GM11168 (cell line): Measurements from ENCODE around the gene SMURF1.

ENCODE experiments used
- in situ Hi-C: fragments of 300-500 bp; cut with MboI; formaldehyde crosslinking; loops from one replicate; pipeline ENCODE4 v1.12.0; 2022; ENCODE audit warnings: low sequenced_read_pairs; ENCODE audit not compliant: unreplicated experiment

The SMURF1 gene

DNA sequence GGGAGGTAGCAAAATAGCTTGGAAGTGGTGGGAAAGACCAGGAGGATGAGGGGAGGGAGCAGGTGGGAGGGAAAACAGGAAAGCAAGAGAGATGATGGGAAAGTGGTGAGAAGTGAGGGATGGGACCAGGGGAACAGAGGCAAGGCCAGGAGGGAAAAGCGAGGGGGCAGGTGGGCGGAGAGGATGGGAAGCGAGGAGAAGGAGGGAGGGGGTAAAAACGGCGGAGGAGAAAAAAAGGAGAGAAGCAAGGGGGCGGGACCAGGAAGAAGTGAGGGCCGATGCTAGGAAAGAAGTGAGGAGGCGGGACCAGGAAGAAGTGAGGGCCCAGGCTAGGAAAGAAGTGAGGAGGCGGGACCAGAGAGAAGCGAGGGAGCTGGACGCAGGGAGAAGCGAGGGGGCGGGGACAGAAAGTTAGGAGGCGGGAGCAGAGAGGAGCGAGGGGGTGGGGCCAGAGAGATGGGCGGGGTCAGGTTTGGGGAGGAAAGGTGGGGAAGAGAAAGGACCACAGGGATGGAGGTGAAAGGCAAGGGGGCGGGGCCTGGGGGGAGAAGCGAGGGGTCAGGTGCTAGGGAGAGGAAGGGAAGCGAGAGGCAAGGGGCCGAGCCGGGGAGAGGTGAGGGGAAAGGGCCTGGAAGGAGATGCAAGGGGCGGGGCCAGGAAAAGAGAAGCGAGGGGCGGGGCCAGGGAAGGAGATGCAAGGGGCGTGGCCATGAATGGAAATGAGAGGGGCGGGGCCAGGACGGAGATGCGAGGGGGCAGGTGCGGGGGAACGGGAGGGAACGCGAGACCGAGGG is 984 bp downstream of the SMURF1 start:
- in situ Hi-C loops, result no loop called here

- in situ Hi-C loops, result no loop called here
Observed at GRCh38 chr7:99141841-99142726, 1.8 kb downstream of the SMURF1 start.

GRCh38 chr7:99141334-99141733 is 2.6 kb downstream of the SMURF1 start:
- in situ Hi-C loops, result no loop called here

DNA sequence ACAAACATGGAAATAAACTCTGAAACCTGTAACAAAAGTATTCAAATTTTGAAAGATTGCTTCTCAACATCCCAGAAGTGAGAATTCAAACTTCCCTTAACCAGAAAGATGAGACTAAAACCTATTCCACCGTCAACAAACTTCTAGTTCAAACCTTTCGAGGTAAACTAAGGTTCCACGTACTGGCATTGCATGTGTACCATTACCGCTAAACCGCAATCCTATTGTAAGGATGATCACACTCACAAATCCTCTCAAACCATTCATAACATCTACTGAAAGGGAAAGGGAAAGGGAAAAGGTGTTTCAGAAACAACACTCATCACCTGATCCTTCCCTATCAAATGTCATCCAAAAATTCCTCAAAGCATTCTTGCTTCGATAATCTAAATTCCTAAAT is 3.1 kb downstream of the SMURF1 start:
- in situ Hi-C loops, result no loop called here

GRCh38 chr7:99139036-99139435 is 4.9 kb downstream of the SMURF1 start:
- in situ Hi-C loops, result no loop called here

DNA sequence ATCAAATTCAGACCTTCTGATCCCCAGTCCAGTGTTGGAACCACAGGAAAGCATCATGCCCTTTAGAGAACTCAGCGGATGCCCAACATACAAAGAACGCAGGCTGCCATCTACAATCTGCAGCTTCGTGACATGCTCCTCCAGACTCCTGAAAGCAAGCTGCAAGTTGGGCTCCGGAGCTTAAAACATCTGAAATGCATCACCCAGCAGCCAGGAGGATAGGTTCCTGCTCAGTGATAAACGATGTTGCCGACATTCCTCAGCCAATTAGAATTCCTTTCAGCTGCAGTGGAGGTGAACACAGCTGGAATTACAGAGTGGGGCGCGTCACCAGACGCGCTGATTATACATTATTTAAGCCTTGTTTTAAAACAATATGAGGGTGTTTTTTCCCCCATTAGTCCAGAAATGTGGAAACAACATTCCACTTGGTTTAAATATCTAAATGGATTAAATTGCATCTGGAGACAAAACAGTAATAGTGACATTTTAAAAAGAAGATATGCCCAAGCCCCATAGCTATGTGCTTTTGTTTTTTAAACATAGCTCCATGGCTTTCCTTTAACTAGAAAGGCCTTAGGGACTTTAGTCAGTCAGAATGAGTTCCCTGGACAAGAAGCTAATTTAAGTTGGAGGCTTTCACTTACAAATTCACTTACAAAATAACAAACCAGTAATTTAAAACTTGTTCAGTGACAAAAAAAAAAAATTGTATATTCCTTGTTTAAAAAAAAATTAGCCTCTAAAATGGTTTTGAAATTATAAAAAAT is 6.3 kb downstream of the SMURF1 start:
- in situ Hi-C loops, result no loop called here

GRCh38 chr7:99135938-99136337 is 8.0 kb downstream of the SMURF1 start:
- in situ Hi-C loops, result no loop called here

DNA sequence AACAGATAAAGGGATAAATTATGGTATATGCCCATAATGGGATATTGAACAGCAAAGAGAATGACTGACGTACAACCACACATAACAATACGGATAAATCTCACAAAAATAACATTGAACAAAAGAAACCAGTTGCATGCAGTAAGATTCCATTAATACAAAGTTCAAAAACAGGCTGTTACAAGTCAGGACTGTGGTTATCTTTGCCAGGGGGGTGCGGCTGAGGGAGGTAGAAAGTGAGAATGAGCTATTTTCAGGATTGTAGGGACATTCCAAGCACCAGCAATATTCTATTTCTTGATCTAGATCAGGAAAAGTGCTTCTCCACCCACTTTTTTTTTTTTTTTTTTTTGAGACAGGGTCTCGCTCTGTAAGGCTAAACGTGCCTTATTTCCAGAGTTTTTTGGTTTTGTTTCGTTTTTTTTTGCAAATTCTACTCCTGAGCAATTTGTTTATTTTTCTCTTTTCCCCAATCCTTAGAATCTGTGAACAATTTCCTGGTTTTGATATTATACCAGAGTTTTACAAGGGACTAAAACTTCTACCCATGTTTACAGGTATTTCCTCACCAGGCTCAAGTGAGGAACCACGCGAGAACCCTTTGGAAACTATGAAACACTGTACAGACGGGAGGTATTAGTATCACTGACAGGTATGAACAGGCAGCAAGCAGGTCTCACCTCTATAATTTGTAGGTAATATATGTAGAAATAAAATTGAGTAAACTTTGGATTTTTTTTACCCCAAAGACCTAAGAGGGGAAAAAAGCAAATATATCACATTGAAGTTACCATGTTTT is 9.9 kb downstream of the SMURF1 start:
- in situ Hi-C loops, result no loop called here

DNA sequence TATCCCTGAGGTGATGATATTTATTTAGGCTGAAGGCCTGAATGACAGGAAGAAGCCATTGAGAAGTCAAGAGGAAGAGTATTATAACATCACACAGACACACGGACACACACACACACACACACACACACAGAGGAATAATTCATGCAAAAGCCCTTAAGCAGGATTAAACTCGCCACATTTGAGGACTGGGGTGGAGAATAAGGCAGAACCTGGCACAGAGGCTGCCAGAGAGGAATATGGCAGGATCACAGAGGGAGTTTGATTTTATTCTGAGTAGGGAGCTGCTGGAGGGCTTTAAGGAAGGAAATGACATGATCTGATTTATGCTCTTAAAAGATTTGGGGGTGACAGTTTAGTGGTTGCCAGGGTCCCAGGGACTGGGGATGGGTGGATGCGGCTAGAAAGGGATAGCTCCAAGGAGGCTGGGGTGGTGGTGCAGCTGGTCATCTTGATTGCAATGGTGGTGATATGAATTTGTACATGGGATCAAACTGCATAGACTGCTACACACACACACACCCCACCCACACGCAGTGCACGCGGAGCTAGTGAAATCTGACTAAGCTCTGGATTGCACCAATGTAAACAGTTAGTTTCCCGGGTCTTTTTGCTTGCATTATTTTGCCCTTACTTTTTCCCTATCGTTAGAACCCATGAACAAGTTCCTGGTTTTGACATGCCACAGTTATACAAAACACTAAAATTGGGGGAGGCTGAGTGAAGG is 11.2 kb downstream of the SMURF1 start:
- in situ Hi-C loops, result no loop called here

DNA sequence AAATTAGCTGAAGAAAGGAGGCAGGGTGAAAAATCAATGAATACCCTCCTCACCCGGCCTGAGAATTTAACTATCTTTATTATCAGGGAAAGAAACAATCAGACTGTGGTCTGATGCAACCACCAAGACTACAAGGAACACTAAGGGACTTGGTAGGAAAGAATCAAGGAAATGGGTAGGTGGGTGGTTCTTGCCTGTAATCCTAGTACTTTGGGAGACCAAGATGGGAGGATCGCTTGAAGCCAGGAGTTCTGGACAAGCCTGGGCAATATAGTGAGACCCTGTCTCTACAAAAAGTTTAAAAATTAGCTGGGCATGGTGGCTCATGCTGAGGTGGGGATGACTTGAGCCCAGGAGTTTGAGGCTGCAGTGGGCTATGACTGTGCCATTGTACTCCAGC is 12.6 kb downstream of the SMURF1 start:
- in situ Hi-C loops, result no loop called here

- in situ Hi-C loops, result no loop called here
Observed at GRCh38 chr7:99129536-99129935, 14.4 kb downstream of the SMURF1 start.

DNA sequence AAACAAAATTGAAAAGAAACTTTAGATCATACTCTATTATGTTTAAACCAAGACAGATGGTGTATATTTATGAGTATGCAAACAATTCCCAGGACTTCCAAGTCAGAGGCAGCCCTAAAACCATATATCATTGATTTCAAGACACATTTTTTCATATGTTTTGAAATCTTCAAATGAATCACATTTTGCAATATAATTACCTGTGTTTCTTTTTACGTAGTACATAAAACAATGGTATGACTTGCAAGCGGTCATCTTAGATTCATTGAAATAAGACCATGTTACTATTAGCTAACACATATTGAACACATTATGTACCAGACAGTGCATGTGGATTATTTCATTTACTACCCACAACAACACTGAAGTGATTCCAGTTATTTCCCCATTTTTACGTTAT is 14.9 kb downstream of the SMURF1 start:
- in situ Hi-C loops, result no loop called here

DNA sequence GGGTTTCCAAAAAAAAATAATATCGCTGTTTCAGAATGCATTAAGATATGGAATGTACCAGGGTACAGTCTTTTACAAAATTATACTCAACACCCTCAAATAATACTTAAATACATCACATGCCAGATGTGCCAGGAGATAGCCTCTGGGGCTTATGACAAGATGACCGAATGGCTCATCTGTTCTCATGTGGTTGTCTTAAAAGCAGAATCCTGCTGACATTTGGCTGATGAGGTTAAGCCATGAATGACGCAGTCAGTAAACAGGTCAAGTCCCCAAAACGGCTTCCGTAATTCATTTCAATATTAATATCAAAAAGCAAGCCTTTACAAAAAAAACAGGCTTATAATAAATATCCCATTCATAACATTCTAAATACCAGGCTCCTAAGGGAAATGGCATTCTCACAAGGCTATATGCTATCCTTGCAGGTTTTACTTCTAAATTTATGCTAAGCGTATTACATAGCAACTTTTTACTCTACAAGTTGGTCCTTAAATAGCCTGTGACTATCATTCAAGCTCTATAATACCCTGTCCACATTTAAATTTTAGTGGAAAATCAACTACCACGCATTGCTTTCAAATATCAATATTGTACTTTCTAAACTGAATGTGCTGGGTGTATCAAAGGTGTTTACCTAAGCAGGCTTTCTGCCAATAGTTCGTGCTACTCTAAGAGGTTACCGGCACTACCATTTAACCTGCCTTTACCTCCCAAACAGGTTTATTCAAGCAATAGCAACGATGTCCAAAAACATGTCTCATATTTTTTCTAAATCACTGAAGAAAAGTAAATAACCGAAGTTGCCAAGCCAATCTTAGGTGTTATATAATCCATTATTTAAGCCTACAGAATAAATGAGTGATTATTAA is 15.6 kb downstream of the SMURF1 start:
- in situ Hi-C loops, result no loop called here

- in situ Hi-C loops, result no loop called here
Observed at GRCh38 chr7:99127636-99128035, 16.3 kb downstream of the SMURF1 start.

DNA sequence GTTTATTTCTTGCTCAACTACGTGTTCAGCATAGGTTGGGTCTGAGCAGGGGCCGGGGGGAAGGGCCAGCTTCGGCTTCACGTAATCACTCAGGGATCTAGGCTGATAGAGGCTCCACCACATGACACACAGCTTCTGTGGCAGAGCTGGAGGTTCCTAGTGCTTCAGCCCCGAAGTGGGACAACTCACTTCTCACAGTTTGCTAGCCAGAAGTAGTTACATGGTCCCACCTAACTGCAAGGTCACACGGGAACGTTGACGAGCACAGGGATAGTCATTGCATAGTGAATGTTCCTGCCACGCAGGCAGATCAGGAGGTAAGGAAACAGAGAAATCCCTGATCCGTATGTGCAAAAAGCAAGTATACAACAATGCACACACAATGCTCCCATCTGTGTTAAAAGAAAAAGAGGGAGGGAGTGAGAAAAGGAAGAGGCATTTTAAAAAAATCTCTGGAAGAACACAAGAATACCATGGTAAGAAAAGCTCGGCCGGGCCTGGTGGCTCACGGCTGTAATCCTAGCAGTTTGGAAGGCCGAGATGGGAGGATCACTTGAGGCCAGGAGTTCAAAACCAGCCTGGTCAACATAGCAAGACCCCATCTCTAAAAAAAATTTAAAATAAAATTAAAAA is 16.9 kb downstream of the SMURF1 start:
- in situ Hi-C loops, result no loop called here

DNA sequence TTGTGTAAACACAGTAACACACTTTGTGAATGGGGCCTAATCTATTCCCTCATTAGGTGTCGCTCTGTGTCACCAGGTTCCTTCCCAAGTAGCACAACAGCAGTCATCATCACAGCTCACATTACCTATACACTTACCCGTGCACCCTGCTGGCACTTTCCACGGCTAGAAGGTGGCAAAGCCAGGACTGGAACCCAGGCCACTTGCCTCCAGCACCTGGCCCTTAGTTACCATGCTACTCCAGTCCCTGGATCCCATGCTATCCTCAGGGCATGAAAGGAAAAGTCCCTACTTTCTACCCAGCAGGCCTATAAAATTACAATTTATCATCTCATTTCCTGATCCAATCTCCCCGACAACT is 18.4 kb downstream of the SMURF1 start:
- in situ Hi-C loops, result no loop called here

DNA sequence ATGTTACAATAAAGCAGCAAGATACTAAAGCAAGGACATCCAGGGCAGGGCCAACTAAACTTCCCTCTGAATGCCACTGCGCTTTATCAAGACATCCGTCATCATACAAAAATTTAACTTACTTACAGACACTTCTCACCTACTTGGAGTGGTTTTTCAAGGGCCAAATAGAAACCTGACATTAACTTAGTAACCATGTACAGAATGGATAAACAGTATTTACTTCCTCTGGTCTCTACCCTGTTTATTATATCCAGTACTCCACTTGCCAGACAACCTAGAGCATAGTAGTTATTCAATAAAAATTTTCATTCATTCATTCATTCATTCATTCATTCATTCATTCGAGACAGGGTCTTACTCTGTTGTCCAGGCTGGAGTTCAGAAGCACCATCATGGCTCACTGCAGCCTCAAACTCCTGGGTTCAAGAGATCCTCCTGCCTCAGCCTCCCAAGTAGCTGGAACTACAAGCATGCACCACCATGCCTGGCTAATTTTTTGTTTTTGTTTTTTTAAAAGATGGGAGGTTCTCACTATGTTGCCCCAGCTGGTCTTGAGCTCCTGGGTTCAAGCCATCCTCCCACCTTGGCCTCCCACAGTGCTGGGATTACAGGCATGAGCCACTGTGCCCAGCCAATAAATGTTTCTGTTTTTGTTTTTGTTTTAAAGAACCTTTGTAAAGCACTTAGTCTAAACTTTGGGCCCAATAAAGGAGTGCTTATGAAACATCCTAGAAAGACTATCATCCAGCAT is 19.0 kb downstream of the SMURF1 start:
- in situ Hi-C loops, result no loop called here
